IPS-18c (cell line): Measurements from ENCODE around the gene LRRK1.

Experiments
- H3K4me3 ChIP-seq: 2 replicates; pipeline ENCODE4 v1.7.0; 2013; ENCODE audit warnings: low read depth, mild to moderate bottlenecking, low read length, moderate library complexity; ENCODE audit not compliant: insufficient read depth
- H3K9me3 ChIP-seq: one replicate; pipeline ENCODE4 v1.6.1; 2013; ENCODE audit warnings: mild to moderate bottlenecking, low read length, moderate library complexity; ENCODE audit not compliant: control insufficient read depth, insufficient read depth

LRRK1 gene

DNA sequence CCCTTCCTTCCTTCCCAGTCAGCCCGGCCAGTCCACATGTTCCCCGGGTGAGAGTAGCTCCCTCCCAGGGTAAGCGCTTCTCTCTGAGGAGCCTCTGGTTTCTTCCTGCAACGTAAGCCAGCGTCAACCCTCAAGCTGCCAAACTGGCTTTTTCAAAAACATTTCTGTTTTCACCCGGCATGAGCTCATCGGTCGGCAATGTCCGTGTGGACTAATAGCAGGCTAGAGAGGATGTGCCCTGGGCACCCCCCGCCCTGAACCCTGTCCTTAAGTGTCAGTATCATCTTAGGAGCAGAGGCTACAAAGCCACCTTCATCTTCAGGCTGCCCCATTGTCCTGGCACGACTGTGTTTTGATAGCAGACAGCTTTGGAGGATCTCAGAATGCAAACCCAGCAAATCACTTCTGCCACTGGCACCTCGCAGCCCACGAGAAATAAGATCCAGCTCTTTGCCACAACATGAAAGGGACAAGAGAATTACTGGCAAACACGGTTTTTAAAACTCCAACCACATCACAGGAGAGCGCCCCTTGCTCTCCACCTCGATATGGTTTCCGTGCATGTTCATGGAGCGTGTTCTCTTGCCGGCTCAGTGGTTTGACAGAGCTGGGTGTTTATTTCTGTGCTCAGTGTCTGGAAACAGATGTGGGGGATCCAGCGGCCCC lies 29.6 kb upstream of the LRRK1 start:
- H3K4me3 ChIP-seq = no peak overlapping the region
- no peaks in the 10 kb centered on the region for H3K9me3 ChIP-seq

DNA sequence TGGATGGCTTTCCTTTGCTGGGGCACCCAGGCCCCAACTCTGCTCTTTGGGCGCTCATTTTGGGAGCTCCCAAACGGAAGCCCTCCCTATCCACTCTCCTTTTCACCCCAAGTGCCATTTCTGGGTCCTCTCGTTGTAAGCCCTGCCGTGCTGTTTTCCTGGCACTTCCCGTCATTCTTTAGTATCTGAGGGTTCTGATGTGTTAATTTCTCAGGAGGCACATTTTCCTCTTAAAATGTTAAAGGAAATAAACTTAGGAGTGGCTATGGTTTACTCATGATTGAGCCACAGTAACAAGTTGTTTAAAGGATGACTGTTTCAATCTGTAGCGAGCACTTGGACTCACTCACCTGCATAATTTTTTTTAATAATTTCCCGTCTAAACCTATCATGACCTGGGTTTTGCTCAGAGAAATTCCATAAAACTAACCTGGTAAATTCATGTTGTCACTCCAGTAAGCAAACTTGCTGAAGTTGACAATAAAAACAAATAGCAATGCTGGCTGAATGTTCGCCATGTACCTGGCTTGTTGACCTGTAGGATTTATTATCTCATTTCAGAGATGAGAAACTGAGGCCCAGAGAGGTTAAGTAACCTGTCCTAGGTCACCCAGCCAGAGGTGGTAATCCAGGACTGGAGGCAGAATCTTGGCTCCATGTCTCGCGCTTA lies 29.0 kb upstream of the LRRK1 start:
- Histone ChIP-seq H3K4me3 (no peak overlapping the region), H3K9me3 (no peaks in the 10 kb centered on the region)

DNA sequence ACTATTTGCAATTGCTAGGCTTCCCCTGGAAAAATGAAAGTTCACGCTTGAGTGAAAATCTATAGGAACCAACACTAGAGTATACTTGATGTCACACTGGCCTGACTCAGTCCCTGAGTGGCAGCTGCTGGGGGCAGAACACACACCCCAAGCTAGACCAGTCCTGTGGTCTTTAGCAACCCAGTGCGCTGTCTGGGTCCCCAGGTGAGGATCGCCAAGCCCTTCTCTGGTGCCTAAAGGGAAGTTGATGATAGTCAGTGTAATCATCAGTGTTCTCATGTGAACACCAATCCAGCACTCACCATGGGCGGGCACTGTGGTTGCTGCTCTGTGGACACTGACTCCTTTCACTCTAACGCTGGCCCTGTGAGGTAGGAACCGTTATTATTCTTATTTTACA lies 28.3 kb upstream of the LRRK1 start:
- Histone ChIP-seq H3K9me3 (no peaks in the 10 kb centered on the region), H3K4me3 (no peak overlapping the region)

DNA sequence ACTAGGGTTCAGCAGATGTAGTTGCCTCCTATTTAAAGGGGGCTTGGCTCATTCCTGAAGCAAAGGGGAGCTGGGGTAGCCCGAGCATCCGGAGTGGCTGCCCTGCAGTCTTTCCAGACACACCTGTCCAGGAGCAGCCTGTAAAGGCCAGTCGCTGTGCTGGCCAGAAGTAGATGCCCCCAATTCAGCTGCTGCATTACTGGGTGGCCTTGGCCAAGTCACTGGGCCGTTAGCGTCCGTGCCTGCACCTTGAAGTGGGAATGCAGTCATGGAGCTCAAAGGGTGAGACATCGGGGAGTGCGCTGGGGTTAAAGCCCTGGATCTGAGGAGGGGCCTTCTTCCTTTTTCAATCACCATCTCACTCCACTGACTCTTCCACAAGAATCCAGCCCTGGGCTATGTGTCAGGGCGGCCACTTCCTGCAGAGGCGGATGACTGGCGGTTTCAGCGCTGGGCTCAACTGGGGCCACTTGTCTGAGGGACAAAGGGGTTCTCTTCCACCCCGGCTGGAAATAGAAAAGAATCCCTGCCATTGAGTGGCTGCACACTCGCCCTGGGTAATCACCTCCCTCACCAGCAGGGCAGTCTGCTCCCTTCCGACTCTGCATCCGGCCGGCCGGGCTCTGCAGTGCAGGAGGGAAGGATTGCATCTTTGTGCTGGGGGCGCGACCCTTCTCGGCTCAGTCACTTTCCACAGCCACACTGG lies 27.7 kb upstream of the LRRK1 start:
- Histone ChIP-seq H3K9me3 (no peaks in the 10 kb centered on the region), H3K4me3 (no peak overlapping the region)

DNA sequence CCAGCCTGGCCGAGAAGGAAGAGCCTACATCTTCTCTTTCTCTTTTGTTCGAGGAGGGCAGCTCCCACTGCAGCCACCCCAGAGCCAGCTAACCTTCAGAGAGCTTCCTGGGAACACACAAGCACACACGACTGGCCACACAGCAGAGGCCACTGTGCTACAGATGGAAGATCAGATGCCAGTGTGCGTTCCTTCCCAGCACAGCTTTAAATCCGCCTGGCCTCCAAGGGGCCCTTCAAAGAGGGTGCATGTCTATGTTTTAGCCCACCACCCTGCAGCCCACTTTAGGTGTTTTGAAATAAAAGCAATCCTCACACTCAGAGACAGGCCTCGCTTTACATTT lies 27.2 kb upstream of the LRRK1 start:
- Histone ChIP-seq H3K4me3 (no peak overlapping the region), H3K9me3 (no peaks in the 10 kb centered on the region)

DNA sequence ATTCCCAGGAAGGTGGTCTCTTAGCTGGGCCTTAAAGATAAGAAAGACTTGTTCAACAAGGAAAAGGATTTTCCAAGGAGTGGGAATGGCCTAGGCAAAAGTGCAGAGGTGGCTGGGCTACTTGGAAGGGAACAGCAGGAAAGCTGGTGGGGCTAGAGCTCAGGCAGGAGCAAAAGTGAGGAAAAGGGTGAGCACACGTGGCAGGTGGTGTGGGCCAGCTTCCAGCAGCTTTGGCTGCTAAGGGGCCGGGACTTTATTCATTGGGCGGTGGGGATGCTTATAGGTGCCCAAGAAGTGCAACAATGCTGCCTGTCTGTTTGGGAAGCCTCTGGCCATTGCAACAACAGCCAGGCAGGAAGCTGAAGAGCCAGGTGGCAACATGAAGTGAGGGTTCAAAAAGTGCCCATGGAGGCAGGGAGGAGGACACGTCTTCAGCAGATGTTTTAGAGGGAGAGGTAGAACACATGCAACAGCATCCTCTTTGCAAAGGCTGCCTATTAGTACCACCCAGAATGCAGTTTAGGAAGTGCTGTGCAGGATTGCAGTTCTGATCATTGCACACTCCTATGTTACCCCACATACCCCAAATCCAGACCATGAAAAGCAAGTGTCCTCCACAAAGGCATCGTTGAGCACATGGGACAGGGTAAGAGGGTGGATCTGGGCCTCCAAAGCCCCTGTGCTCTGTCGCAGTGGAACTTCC lies 25.7 kb upstream of the LRRK1 start:
- H3K4me3 ChIP-seq = no peak overlapping the region
- H3K9me3 ChIP-seq = no peaks in the 10 kb centered on the region

DNA sequence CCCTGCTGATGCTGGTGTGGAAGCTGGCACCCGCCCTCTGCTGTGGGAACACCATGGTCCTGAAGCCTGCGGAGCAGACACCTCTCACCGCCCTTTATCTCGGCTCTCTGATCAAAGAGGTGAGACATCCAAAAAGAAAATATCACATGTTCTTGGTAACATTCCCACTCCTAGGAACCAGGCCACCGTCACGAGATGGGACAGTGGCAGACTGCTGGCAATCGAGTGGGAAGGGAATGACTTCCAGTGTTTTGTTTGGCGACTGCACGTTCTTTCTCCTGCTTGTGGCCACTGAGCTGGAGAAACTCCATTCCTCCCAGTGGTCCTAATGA lies 25.2 kb upstream of the LRRK1 start:
- Histone ChIP-seq H3K4me3 (no peak overlapping the region), H3K9me3 (no peaks in the 10 kb centered on the region)

DNA sequence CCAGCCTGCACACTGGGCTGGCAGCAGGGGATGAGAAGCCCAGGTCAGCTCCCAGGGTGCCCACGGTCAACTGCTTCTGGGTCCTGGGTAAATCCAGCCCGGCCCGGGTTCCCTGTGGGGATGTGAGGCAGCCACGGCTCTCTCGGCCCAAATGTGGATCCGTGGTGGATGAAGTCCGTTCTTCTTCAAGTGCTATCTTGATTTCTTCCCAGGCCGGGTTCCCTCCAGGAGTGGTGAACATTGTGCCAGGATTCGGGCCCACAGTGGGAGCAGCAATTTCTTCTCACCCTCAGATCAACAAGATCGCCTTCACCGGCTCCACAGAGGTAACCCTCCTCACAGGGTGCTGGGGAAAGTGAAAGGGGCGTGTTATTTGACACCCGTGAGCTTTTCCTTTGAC lies 23.4 kb upstream of the LRRK1 start:
- H3K9me3 ChIP-seq = no peaks in the 10 kb centered on the region
- no peak overlapping the region for H3K4me3 ChIP-seq

DNA sequence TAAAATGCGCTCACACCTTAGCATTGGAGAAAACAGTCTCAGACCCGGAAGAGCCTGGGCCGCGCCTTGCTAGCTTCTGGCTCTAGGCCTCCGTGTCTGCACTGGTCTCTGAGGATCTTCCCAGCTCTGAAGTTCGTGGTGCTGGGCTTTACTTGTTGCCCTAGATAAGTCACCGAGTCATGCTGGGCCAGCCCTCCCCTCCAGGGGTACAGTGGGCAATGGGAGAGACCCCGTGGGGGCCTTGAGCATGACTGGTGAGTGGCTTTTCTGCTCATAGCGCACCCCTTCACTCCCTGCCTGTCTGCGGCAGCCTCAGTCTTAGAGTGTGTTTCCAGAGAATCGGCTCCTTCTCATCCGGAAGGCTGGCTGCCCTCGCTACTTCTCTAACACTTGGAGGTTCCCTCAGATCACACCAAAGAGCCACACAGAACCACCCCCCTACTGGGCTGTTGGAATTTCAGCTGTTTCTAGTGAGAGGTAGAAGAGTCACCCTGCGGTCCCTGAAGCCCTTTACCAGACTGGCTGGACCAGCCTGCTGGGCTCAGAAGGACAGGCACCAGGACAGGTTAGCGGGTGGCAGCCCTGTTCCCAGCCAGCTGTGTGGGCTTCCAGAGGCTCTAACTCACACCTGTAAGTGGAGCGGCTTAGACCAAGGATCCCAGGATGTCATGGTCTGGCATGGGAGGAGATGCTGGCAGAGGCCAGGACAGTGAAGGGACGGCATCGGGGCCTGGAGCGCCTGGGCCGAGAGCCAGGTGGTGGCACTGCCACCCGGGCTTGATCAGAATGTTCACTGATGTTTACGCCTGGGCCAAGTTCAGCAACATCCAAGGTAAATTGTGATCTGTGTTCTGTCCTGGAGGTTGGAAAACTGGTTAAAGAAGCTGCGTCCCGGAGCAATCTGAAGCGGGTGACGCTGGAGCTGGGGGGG lies 21.7 kb upstream of the LRRK1 start:
- Histone ChIP-seq H3K9me3 (no peaks in the 10 kb centered on the region), H3K4me3 (no peak overlapping the region)

DNA sequence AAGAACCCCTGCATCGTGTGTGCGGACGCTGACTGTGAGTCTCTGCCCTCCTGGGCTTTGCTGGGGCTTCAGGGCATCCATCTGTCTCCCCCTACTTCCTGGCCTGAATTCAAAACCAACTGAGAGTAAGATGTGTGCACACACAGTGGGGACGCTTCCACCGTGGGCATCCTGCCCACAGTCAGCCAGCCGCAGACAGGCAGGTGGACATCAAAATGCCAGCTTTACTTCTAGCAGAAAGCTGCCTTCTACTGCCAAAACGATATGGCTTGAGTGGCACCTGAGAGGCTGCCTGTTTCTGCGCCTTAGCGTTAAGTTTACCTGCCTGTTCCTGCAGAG lies 21.0 kb upstream of the LRRK1 start:
- Histone ChIP-seq H3K9me3 (no peaks in the 10 kb centered on the region), H3K4me3 (no peak overlapping the region)

DNA sequence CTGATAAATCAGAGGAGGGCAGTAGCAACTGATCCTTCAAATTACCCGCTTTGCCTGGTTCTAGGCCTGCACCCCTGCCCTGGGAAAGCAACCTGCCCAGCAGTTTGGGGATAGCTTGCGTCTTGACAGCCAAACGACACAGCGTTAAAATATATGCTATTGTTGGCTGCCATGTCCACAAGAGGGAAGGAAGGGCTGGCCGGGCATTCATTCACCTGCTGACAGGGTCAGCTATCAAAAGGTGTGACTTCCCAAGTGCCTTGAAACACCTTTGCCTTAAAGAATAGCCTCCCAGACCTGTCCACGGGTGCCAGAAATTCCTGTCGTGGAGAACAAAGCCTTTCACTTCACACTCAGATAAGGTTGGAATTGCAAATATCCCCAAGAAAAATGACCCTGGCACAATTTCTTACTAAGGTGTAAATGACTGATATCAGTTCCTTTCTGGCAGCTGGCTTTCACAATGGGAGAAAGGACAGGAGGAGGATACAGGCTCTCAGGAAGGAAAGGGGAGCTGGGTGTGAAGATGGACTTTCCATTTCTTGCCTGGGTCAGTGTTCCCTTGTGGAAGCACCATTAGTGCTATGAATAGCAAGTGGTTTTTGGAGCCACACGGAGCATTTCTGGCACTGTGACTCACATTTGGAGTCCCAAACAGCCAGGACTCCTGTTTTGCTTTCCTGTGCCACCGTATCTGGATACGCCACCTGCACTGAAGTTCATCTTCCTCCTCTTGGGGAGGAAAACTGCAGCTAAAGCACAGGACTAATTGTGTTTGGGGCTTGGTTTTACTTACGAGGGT lies 20.3 kb upstream of the LRRK1 start:
- Histone ChIP-seq H3K9me3 (no peaks in the 10 kb centered on the region), H3K4me3 (no peak overlapping the region)

DNA sequence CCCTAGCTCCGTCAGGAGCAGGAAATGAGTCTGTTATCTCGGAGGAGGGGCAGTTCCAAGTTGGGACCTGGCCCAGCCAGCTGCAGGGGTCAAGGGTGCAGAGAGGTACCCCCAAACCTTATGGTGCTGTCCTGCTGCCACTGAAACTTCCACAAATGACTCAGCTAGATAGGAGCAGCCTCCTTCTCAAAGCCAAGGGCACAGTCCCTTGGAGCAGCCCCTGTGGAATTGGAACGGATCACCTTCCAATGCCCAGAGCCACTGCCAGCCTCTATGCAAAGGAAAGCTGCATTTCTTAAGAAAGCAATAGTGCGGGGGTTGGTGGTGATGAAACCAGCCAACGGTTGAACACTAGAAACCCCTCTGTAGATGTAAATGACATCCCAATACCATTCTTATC lies 19.6 kb upstream of the LRRK1 start:
- Histone ChIP-seq H3K4me3 (no peak overlapping the region), H3K9me3 (no peaks in the 10 kb centered on the region)

DNA sequence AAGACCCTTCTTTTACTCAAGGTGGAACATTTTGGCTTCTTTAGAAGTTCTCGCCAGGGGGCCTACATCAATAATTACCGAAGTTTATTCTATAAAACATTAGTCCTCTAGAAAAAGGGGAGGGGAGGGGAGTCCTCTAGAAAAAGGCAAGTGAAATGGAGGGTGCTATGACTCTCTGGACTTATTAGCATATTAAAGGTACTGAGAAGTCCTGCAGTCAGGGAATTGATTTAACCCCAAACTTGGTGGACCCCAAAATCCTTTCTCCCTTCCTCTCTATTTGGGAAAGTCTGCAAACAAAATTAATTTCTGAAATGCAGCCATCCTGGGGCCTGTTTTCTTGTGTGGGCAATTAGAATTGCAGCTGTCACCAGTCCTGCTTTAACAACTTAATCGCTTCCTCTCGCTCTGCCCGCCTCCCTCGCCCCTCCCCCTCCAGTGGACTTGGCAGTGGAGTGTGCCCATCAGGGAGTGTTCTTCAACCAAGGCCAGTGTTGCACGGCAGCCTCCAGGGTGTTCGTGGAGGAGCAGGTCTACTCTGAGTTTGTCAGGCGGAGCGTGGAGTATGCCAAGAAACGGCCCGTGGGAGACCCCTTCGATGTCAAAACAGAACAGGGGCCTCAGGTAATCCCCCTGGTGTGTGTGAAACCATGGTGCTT lies 18.9 kb upstream of the LRRK1 start:
- Histone ChIP-seq H3K9me3 (no peaks in the 10 kb centered on the region), H3K4me3 (no peak overlapping the region)

DNA sequence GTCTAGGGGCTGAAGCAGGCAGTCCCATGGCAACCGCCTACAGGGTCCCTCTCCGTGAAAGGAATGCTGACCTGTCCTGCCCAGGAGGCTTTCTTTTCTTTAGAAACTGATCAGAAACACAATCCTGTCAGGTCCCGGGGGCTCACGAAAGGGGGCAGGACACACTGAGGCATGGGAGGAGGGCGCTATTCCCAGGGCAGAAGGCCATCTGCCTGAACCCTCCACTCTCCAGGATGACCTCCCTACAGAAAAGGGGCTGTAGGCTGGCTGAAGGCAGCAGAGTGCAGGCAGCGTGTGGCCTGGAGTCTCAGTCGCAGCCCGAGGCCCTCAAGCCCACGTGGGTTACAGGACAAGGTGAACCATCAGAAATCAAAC lies 18.4 kb upstream of the LRRK1 start:
- no peak overlapping the region for H3K4me3 ChIP-seq
- no peaks in the 10 kb centered on the region for H3K9me3 ChIP-seq

DNA sequence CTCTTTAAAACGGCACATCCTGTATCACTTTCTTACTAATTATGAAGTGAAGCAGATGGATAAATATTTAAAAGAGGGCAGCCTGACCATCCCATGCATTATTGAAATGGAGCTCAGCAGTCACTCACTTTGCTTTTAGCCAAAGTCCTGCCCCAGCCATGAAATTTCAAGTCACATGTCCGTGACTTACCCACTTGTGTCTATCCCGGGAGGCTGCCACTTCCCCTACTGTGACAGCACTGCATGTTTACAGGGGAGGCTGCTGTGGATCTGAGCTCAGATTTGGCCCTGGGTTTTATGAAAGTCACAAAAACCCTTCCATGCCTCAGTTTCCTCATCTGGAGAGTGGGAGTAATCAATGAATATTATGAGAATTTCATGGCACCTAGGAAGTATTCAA lies 17.9 kb upstream of the LRRK1 start:
- Histone ChIP-seq H3K4me3 (no peak overlapping the region), H3K9me3 (no peaks in the 10 kb centered on the region)

DNA sequence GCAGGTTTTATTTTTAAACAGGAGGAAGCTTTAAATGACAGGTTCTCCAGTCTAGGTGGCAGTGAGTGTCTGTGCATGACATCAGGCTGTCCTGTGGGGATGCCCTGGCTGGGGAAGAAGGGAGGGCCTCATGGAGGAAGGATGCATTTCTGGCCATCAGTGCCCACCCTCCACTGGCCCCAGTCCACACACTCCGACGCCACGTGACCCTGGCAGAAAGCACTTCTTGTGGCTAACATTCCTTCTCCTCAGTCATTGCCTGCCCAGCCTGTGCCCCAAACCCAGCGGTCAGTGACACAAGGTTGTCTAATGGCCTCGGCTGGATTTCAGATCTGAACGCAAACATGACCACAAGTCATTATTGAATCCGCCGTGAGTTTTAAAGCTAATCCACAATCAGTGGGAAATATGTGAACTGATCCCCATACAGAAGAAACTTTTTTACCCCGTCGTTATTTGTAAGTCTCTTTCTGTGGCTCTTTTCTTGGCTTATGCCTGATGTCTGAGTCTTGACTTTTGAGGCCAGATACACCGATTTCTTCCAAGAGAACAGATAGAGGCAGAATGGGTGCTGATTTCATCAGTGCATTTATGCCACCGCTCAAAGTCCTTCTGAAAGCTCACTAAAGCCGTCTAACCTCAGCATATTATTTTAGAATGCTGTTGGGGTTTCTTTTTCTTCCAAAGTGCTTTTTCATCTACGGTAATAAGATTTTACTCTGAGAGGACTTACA lies 17.3 kb upstream of the LRRK1 start:
- no peaks in the 10 kb centered on the region for H3K9me3 ChIP-seq
- no peak overlapping the region for H3K4me3 ChIP-seq
